Loucy (cell line): Measurements from ENCODE around the gene MRPS24.

ENCODE experiments used
- H2AFZ ChIP-seq: fragments of 200-600 bp; sonication (generic); 2 replicates; pipeline ENCODE4 v1.6.0; 2016; ENCODE audit warnings: antibody characterized with exemption, mild to moderate bottlenecking, low read length, moderate library complexity
- H3F3A ChIP-seq: fragments of 200-600 bp; 2 replicates; pipeline ENCODE4 v1.6.0; 2016; ENCODE audit warnings: antibody characterized with exemption, low read depth, mild to moderate bottlenecking
- H3K27me3 ChIP-seq: fragments of 200-600 bp; sonication (generic); 2 replicates; pipeline ENCODE4 v1.6.1; 2014; ENCODE audit warnings: low read length, mild to moderate bottlenecking; ENCODE audit not compliant: insufficient read depth, poor library complexity, severe bottlenecking
- H3K36me3 ChIP-seq: fragments of 200-600 bp; sonication (generic); 2 replicates; pipeline ENCODE4 v1.6.1; 2016; ENCODE audit warnings: low read length; ENCODE audit not compliant: insufficient read depth
- H3K4me1 ChIP-seq: fragments of 200-600 bp; sonication (generic); 2 replicates; pipeline ENCODE4 v1.5.1; 2014; ENCODE audit warnings: low read length, mild to moderate bottlenecking; ENCODE audit not compliant: insufficient read depth, poor library complexity, severe bottlenecking
- H3K4me2 ChIP-seq: fragments of 200-600 bp; sonication (generic); 2 replicates; pipeline ENCODE4 v1.6.0; 2014; ENCODE audit warnings: antibody characterized with exemption, low read length, low read depth, mild to moderate bottlenecking; ENCODE audit not compliant: poor library complexity, severe bottlenecking
- H3K4me3 ChIP-seq: fragments of 200-600 bp; sonication (generic); 2 replicates; pipeline ENCODE4 v1.5.1; 2014; ENCODE audit warnings: low read length, mild to moderate bottlenecking, mixed read lengths; ENCODE audit not compliant: poor library complexity, severe bottlenecking
- H3K79me2 ChIP-seq: fragments of 200-600 bp; sonication (generic); 2 replicates; pipeline ENCODE4 v1.6.1; 2014; ENCODE audit warnings: low read length; ENCODE audit not compliant: insufficient read depth
- H3K9ac ChIP-seq: fragments of 200-600 bp; sonication (generic); 2 replicates; pipeline ENCODE4 v1.6.0; 2014; ENCODE audit warnings: mild to moderate bottlenecking, low read depth, low read length, moderate library complexity; ENCODE audit not compliant: poor library complexity, severe bottlenecking
- H3K9me2 ChIP-seq: fragments of 200-600 bp; sonication (generic); replicated peaks from 2 replicates; pipeline ENCODE4 v1.6.1; 2016; ENCODE audit warnings: low read depth, low read length, mixed read lengths
- H3K9me3 ChIP-seq: fragments of 200-600 bp; sonication (generic); 2 replicates; pipeline ENCODE4 v1.6.1; 2014; ENCODE audit warnings: mild to moderate bottlenecking, antibody characterized with exemption, low read length, low read depth; ENCODE audit not compliant: insufficient read depth
- H4K20me1 ChIP-seq: fragments of 200-600 bp; sonication (generic); 2 replicates; pipeline ENCODE4 v1.6.0; 2014; ENCODE audit warnings: antibody characterized with exemption, low read length, mild to moderate bottlenecking; ENCODE audit not compliant: insufficient read depth, poor library complexity, severe bottlenecking
- CTCF ChIP-seq: fragments of 200-600 bp; sonication (generic); conservative IDR thresholded peaks from 2 replicates; pipeline ENCODE4 v1.5.1; 2014; ENCODE audit warnings: mild to moderate bottlenecking, antibody characterized with exemption, low read length
- EZH2phosphoT487 ChIP-seq: fragments of 200-600 bp; IDR thresholded peaks from 2 replicates; pipeline ENCODE4 v1.6.1; 2018; ENCODE audit warnings: antibody characterized with exemption, mild to moderate bottlenecking, moderate library complexity, borderline replicate concordance

MRPS24 gene

GRCh38 chr7:43906331-43907010 is 37.2 kb upstream of the MRPS24 start, which contains the start of gene URGCP:
Gene URGCP (minus strand): TSS chr7:43906596. CDS start chr7:43906575, 21 bp downstream.
- Histone ChIP-seq H3K79me2 (peaks cover 31% of the 10 kb centered on the region), H3K36me3 (no peaks in the 10 kb centered on the region), H3K9ac (peak within 1 kb of the TSS; percentile 78), H2AFZ (peak within 1 kb of the TSS; percentile 79), H3F3A (no peaks in the 10 kb centered on the region), H3K27me3 (no peaks in the 10 kb centered on the region), H4K20me1 (peaks cover 10% of the 10 kb centered on the region), H3K9me3 (no peaks in the 10 kb centered on the region), H3K4me2 (peak within 1 kb of the TSS; percentile 92), H3K4me3 (peak within 1 kb of the TSS; percentile 88), H3K9me2 (no peaks in the 10 kb centered on the region), H3K4me1 (peaks cover 37% of the 10 kb centered on the region)
- no peak for TF ChIP-seq CTCF
- TF ChIP-seq EZH2phosphoT487: no peak

DNA sequence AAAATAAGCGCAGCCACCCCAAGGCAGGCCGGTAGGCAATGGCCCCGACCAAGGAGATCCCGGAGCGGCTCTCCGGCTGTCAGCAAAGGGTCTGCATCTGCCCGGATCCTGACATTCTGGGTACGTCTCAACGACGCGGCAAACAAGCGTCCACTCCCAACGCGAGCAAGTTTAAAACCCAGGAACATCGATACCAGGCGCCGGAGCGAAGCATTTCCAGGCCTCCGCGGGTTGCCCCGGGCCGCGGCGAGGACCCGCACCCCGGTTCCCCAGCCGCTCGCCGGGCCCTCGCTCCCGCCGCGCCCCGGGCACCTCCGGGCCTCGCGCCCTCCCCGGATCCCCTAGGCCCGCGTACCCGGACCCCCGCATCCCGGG is 36.6 kb upstream of the MRPS24 start:
- Histone ChIP-seq H4K20me1 (peaks cover 10% of the 10 kb centered on the region), H3K27me3 (no peaks in the 10 kb centered on the region), H3K36me3 (no peaks in the 10 kb centered on the region), H3K79me2 (peaks cover 36% of the 10 kb centered on the region), H3K4me1 (peaks cover 38% of the 10 kb centered on the region), H3K4me3 (peak overlapping the region; percentile 88), H2AFZ (peak overlapping the region; percentile 78), H3K9me2 (no peaks in the 10 kb centered on the region), H3K9ac (peak overlapping the region; percentile 78), H3K4me2 (peak overlapping the region; percentile 92), H3F3A (no peaks in the 10 kb centered on the region), H3K9me3 (no peaks in the 10 kb centered on the region)
- TF ChIP-seq CTCF (no peak), EZH2phosphoT487 (no peak)

DNA sequence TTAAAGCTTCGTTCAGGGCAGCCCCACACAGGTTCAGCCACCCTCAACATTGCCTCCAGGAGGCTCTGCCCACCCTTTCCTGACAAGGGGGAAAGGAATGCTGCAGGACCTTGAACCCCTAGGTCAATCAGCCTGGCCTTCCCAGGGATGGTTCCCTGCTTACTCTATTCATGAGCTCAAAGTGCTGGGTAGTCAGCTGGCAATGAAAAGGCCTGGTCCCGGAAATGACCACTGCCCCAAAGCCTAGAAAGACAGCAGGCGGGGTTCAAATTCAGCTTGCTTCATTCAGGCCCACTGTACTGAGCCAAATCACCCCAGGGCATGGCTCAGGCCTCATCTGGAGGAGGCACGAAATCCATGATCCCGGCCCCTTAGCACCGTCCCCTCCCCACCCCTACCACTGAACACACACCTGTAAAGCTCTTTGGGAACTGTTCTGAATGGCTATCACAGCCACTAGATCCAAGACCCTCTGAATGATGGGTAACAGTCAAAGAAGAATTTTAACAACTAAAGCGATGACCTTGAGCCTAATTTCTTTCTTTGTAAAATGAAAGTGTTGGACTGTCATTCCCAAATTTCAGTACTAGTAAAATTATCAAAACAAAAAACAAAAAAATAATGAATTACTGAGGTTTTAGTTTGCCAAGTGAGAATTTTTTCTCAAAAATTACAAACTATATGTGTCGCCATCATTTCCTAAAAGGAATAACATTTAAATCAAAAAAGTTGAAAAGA is 36.1 kb upstream of the MRPS24 start:
- Histone ChIP-seq H3K9ac (peak overlapping the region; percentile 78), H3F3A (no peaks in the 10 kb centered on the region), H3K4me3 (peak overlapping the region; percentile 88), H4K20me1 (peaks cover 10% of the 10 kb centered on the region), H3K4me2 (peak overlapping the region; percentile 92), H3K79me2 (peaks cover 38% of the 10 kb centered on the region), H3K4me1 (peaks cover 38% of the 10 kb centered on the region), H3K9me3 (no peaks in the 10 kb centered on the region), H3K9me2 (no peaks in the 10 kb centered on the region), H3K36me3 (no peaks in the 10 kb centered on the region), H3K27me3 (no peaks in the 10 kb centered on the region), H2AFZ (peak overlapping the region; percentile 78)
- TF ChIP-seq EZH2phosphoT487: no peak
- TF ChIP-seq CTCF: no peak
